Endothelial cell (in vitro differentiated cells): ENCODE results near the gene CDKAL1. TPM values are rescaled to one million over a fixed set of nuclear protein-coding genes. Genes with fewer than 3 reads are reported as not detected.
"Not testable (repeated sequence)": the region's sequence is repeated elsewhere in the genome, so short reads cannot be mapped to it uniquely, and the experiment has no call there.

Experiments
- DNase-seq: peaks from one replicate; pipeline ENCODE4 v3.0.0; 2021; ENCODE audit warnings: low spot score
- H3K27ac Mint-ChIP-seq: one replicate; pipeline ENCODE4 v1.8.0; 2021; ENCODE audit warnings: mixed read lengths, inconsistent platforms; ENCODE audit not compliant: unreplicated experiment
- H3K27me3 Mint-ChIP-seq: one replicate; pipeline ENCODE4 v1.8.0; 2021; ENCODE audit warnings: mild to moderate bottlenecking, moderate library complexity, mixed read lengths, inconsistent platforms; ENCODE audit not compliant: unreplicated experiment
- H3K36me3 Mint-ChIP-seq: one replicate; pipeline ENCODE4 v1.8.0; 2021; ENCODE audit warnings: mild to moderate bottlenecking, low read depth, mixed read lengths, inconsistent platforms; ENCODE audit not compliant: unreplicated experiment
- H3K4me1 Mint-ChIP-seq: one replicate; pipeline ENCODE4 v1.8.0; 2021; ENCODE audit warnings: mild to moderate bottlenecking, mixed read lengths, inconsistent platforms; ENCODE audit not compliant: unreplicated experiment
- H3K4me3 Mint-ChIP-seq: one replicate; pipeline ENCODE4 v1.8.0; 2021; ENCODE audit warnings: mild to moderate bottlenecking, mixed read lengths, inconsistent platforms; ENCODE audit not compliant: unreplicated experiment
- H3K9me3 Mint-ChIP-seq: one replicate; pipeline ENCODE4 v1.8.0; 2021; ENCODE audit warnings: mixed read lengths, inconsistent platforms; ENCODE audit not compliant: unreplicated experiment
- CTCF ChIP-seq: fragments of 200-600 bp; sonication (generic); IDR thresholded peaks from one replicate; pipeline ENCODE4 v1.5.0; 2021; ENCODE audit warnings: antibody characterized with exemption; ENCODE audit not compliant: unreplicated experiment
- total RNA-seq: library from RNA; stranded (reverse); fragmentation: NEBNext Ultra II Directional; extraction: Animal tissue kit (Norgen Biotek cat#: 25700); gene quantifications from one replicate; pipeline ENCODE4 v1.2.1, GENCODE V29; 2021; ENCODE audit not compliant: unreplicated experiment

Gene CDKAL1
- total RNA-seq, 1 donor from 2014 or later = 43.9 TPM

- H3K4me1 Mint-ChIP-seq = no peaks in the 10 kb centered on the region
- H3K4me3 Mint-ChIP-seq = no peak overlapping the region
- H3K36me3 Mint-ChIP-seq = no peaks in the 10 kb centered on the region
- no peak for TF ChIP-seq CTCF
- no peak overlapping the region for H3K27ac Mint-ChIP-seq
- no peaks in the 10 kb centered on the region for H3K9me3 Mint-ChIP-seq
- H3K27me3 Mint-ChIP-seq = no peaks in the 10 kb centered on the region
- DNase-seq = no peak
Observed at GRCh38 chr6:20921578-20921977, 387.3 kb downstream of the CDKAL1 start.

DNA sequence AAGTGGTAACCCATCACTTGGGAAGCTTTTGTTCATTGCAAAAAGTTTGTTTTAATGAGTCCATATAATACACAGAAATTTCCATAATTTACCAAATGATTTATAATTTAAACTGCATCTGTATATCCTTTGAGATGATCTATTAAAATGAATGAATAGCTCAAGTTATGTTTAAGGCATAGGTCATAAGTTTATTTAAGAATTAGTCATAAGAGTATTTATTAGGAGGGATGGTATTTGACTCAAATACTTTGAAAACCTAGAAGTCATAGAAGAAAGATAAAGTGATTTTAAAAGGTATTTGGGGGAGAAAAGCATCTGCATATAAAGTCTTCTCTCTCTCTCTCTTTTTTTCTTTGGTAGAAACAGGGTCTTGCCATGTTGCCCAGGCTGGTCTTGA, 388.5 kb downstream of the CDKAL1 start:
- no peak for TF ChIP-seq CTCF
- H3K27me3 Mint-ChIP-seq = no peaks in the 10 kb centered on the region
- no peaks in the 10 kb centered on the region for H3K36me3 Mint-ChIP-seq
- no peak overlapping the region for H3K4me3 Mint-ChIP-seq
- H3K27ac Mint-ChIP-seq = no peak overlapping the region
- no peaks in the 10 kb centered on the region for H3K9me3 Mint-ChIP-seq
- no peak for DNase-seq
- H3K4me1 Mint-ChIP-seq = no peaks in the 10 kb centered on the region

DNA sequence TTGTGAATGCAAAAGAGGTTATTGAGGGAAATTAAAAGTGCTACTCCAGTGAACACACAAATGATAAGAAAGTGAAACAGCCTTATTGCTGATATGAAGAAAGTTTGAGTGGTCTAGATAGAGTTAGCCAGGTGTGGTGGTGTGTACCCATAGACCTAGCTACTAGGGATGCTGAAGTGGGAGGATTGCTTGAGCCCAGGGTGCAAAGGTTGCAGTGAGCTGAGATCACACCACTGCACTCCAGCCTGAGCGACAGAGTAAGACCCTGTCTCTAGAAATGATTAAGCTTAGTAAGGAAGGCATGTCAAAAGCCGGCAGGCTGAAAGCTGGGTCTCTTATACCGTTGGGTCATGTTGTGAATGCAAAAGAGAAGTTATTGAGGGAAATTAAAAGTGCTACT, 389.8 kb downstream of the CDKAL1 start:
- not testable (repeated sequence) for H3K27me3 Mint-ChIP-seq, H3K27ac Mint-ChIP-seq, H3K36me3 Mint-ChIP-seq, DNase-seq, H3K4me3 Mint-ChIP-seq, H3K4me1 Mint-ChIP-seq, H3K9me3 Mint-ChIP-seq

- no peaks in the 10 kb centered on the region for H3K36me3 Mint-ChIP-seq
- peaks cover 10% of the 10 kb centered on the region for H3K4me1 Mint-ChIP-seq
- H3K4me3 Mint-ChIP-seq = no peak overlapping the region
- TF ChIP-seq CTCF = no peak
- no peaks in the 10 kb centered on the region for H3K9me3 Mint-ChIP-seq
- H3K27ac Mint-ChIP-seq = no peak overlapping the region
- no peak for DNase-seq
- H3K27me3 Mint-ChIP-seq = no peaks in the 10 kb centered on the region
Observed at GRCh38 chr6:20924911-20925543, 390.8 kb downstream of the CDKAL1 start.

- DNase-seq = no peak
- H3K27me3 Mint-ChIP-seq = no peaks in the 10 kb centered on the region
- peaks cover 10% of the 10 kb centered on the region for H3K4me1 Mint-ChIP-seq
- H3K4me3 Mint-ChIP-seq = no peak overlapping the region
- no peak for TF ChIP-seq CTCF
- H3K9me3 Mint-ChIP-seq = no peaks in the 10 kb centered on the region
- H3K27ac Mint-ChIP-seq = no peak overlapping the region
- H3K36me3 Mint-ChIP-seq = no peaks in the 10 kb centered on the region
Observed at GRCh38 chr6:20927130-20927860, 393.0 kb downstream of the CDKAL1 start.
